Measurements from ENCODE around the gene SMARCD2.
A peak's percentile ranks its signal among the peaks of the same experiment; 100 is the strongest.

The SMARCD2 gene

GRCh38 chr17:63827002-63827800 lies 15.3 kb downstream of the SMARCD2 start, which contains the start of the genes FTSJ3 and PSMC5:
Gene FTSJ3 (minus strand): TSS chr17:63827663. CDS start chr17:63826902, 761 bp downstream.
Gene PSMC5 (plus strand): TSS chr17:63827431. CDS start chr17:63827491, 60 bp downstream.
- H3K18ac ChIP-seq (ENCODE audit: low read length), result peak within 1 kb of the TSS; percentile 83
- no peak within 1 kb of the TSS for H2BK12ac ChIP-seq (ENCODE audit: low read length)
- peak within 1 kb of the TSS; percentile 74 for H4K91ac ChIP-seq (ENCODE audit: low read depth, low read length)
- DNase-seq, result peak; percentile 93 to 95
- H3K79me1 ChIP-seq (ENCODE audit: low read length), result peaks cover 13% of the 10 kb centered on the region
- peak within 1 kb of the TSS; percentile 91 for H3K4me2 ChIP-seq (ENCODE audit: low read length)
- peak within 1 kb of the TSS; percentile 89 for H4K8ac ChIP-seq (ENCODE audit: low read depth, low read length)
- H3K27ac ChIP-seq (ENCODE audit: low read depth, low read length), result peak within 1 kb of the TSS; percentile 88
- no peaks in the 10 kb centered on the region for H3K9me3 ChIP-seq (ENCODE audit: insufficient read depth, low read depth, low read length)
- peak within 1 kb of the TSS; percentile 88 for H4K12ac ChIP-seq (ENCODE audit: low read depth, low read length)
- peaks cover 13% of the 10 kb centered on the region for H3K79me2 ChIP-seq (ENCODE audit: control insufficient read depth, insufficient read depth, low read length, poor library complexity)
- WGBS (ENCODE audit: extremely low coverage, insufficient coverage, insufficient read length), result no CpG with 5 or more reads among the region's 58 CpGs
- peak within 1 kb of the TSS; percentile 92 for H3K4me3 ChIP-seq (ENCODE audit: low read depth, low read length)
- H3K36me3 ChIP-seq (ENCODE audit: control insufficient read depth in 1 of 2, insufficient read depth in 2 of 2, low read length in 2 of 2), result peaks cover 49 to 66% of the 10 kb centered on the region in 2 experiments
- H2BK5ac ChIP-seq (ENCODE audit: low read depth, low read length, poor library complexity), result peak within 1 kb of the TSS; percentile 82
- no peaks in the 10 kb centered on the region for H3K27me3 ChIP-seq (ENCODE audit: insufficient read depth, low read length)
- no peak within 1 kb of the TSS for H3K23ac ChIP-seq (ENCODE audit: low read length)
- H3K4me1 ChIP-seq (ENCODE audit: control insufficient read depth in 1 of 2, insufficient read depth in 2 of 2, low read length in 2 of 2), result peaks cover 0 to 11% of the 10 kb centered on the region in 2 experiments
- peak within 1 kb of the TSS; percentile 76 for H2AFZ ChIP-seq (ENCODE audit: insufficient read depth, low read length, poor library complexity)
- peak within 1 kb of the TSS; percentile 93 for H3K9ac ChIP-seq (ENCODE audit: low read length)
- H2AK5ac ChIP-seq (ENCODE audit: low read length), result peak within 1 kb of the TSS; percentile 40
- H3K14ac ChIP-seq (ENCODE audit: low read length), result peak within 1 kb of the TSS; percentile 84
- H3K4ac ChIP-seq (ENCODE audit: low read depth, low read length), result peak within 1 kb of the TSS; percentile 71
- peak within 1 kb of the TSS; percentile 60 for H2BK120ac ChIP-seq (ENCODE audit: insufficient read depth, low read length, poor library complexity)

- peak overlapping the region; percentile 73 for H4K8ac ChIP-seq (ENCODE audit: low read depth, low read length)
- H3K27ac ChIP-seq (ENCODE audit: low read depth, low read length), result peak overlapping the region; percentile 44
- H3K14ac ChIP-seq (ENCODE audit: low read length), result peak overlapping the region; percentile 59
- no peaks in the 10 kb centered on the region for H3K9me3 ChIP-seq (ENCODE audit: insufficient read depth, low read depth, low read length)
- H2BK12ac ChIP-seq (ENCODE audit: low read length), result no peak overlapping the region
- H3K4me1 ChIP-seq (ENCODE audit: control insufficient read depth in 1 of 2, insufficient read depth in 2 of 2, low read length in 2 of 2), result peaks cover 0 to 11% of the 10 kb centered on the region in 2 experiments
- H3K27me3 ChIP-seq (ENCODE audit: insufficient read depth, low read length), result no peaks in the 10 kb centered on the region
- peak overlapping the region; percentile 27 for H2BK120ac ChIP-seq (ENCODE audit: insufficient read depth, low read length, poor library complexity)
- H3K9ac ChIP-seq (ENCODE audit: low read length), result peak overlapping the region; percentile 93
- no peak for DNase-seq
- peak overlapping the region; percentile 73 for H2AFZ ChIP-seq (ENCODE audit: insufficient read depth, low read length, poor library complexity)
- peak overlapping the region; percentile 92 for H3K4me3 ChIP-seq (ENCODE audit: low read depth, low read length)
- peak overlapping the region; percentile 27 for H3K4ac ChIP-seq (ENCODE audit: low read depth, low read length)
- peak overlapping the region; percentile 58 for H4K12ac ChIP-seq (ENCODE audit: low read depth, low read length)
- WGBS (ENCODE audit: extremely low coverage, insufficient coverage, insufficient read length), result no CpG with 5 or more reads among the region's 31 CpGs
- peak overlapping the region; percentile 35 for H2BK5ac ChIP-seq (ENCODE audit: low read depth, low read length, poor library complexity)
- H3K79me1 ChIP-seq (ENCODE audit: low read length), result peaks cover 13% of the 10 kb centered on the region
- H3K4me2 ChIP-seq (ENCODE audit: low read length), result peak overlapping the region; percentile 91
- H3K23ac ChIP-seq (ENCODE audit: low read length), result no peak overlapping the region
- peak overlapping the region; percentile 40 for H2AK5ac ChIP-seq (ENCODE audit: low read length)
- peak overlapping the region; percentile 8 for H4K91ac ChIP-seq (ENCODE audit: low read depth, low read length)
- H3K18ac ChIP-seq (ENCODE audit: low read length), result no peak overlapping the region
- peaks cover 46 to 66% of the 10 kb centered on the region in 2 experiments for H3K36me3 ChIP-seq (ENCODE audit: control insufficient read depth in 1 of 2, insufficient read depth in 2 of 2, low read length in 2 of 2)
- H3K79me2 ChIP-seq (ENCODE audit: control insufficient read depth, insufficient read depth, low read length, poor library complexity), result peaks cover 13% of the 10 kb centered on the region
These were observed 15.9 kb downstream of the SMARCD2 start for GRCh38 chr17:63826468-63827001.

- no peak overlapping the region for H2BK5ac ChIP-seq (ENCODE audit: low read depth, low read length, poor library complexity)
- no peak overlapping the region for H4K12ac ChIP-seq (ENCODE audit: low read depth, low read length)
- H2BK12ac ChIP-seq (ENCODE audit: low read length), result no peak overlapping the region
- peaks cover 0 to 11% of the 10 kb centered on the region in 2 experiments for H3K4me1 ChIP-seq (ENCODE audit: control insufficient read depth in 1 of 2, insufficient read depth in 2 of 2, low read length in 2 of 2)
- H3K27ac ChIP-seq (ENCODE audit: low read depth, low read length), result no peak overlapping the region
- peaks cover 13% of the 10 kb centered on the region for H3K79me1 ChIP-seq (ENCODE audit: low read length)
- no peak overlapping the region for H3K14ac ChIP-seq (ENCODE audit: low read length)
- no peak for DNase-seq
- H3K4me3 ChIP-seq (ENCODE audit: low read depth, low read length), result no peak overlapping the region
- no peak overlapping the region for H3K9ac ChIP-seq (ENCODE audit: low read length)
- H3K36me3 ChIP-seq (ENCODE audit: control insufficient read depth in 1 of 2, insufficient read depth in 2 of 2, low read length in 2 of 2), result peaks cover 47 to 65% of the 10 kb centered on the region in 2 experiments
- H3K23ac ChIP-seq (ENCODE audit: low read length), result no peak overlapping the region
- H3K27me3 ChIP-seq (ENCODE audit: insufficient read depth, low read length), result no peaks in the 10 kb centered on the region
- H3K18ac ChIP-seq (ENCODE audit: low read length), result no peak overlapping the region
- no peak overlapping the region for H2BK120ac ChIP-seq (ENCODE audit: insufficient read depth, low read length, poor library complexity)
- no peak overlapping the region for H2AK5ac ChIP-seq (ENCODE audit: low read length)
- no peaks in the 10 kb centered on the region for H3K9me3 ChIP-seq (ENCODE audit: insufficient read depth, low read depth, low read length)
- H3K79me2 ChIP-seq (ENCODE audit: control insufficient read depth, insufficient read depth, low read length, poor library complexity), result peaks cover 13% of the 10 kb centered on the region
- H4K8ac ChIP-seq (ENCODE audit: low read depth, low read length), result no peak overlapping the region
- no peak overlapping the region for H4K91ac ChIP-seq (ENCODE audit: low read depth, low read length)
- no peak overlapping the region for H2AFZ ChIP-seq (ENCODE audit: insufficient read depth, low read length, poor library complexity)
- no CpG with 5 or more reads among the region's 9 CpGs for WGBS (ENCODE audit: extremely low coverage, insufficient coverage, insufficient read length)
- H3K4me2 ChIP-seq (ENCODE audit: low read length), result no peak overlapping the region
- no peak overlapping the region for H3K4ac ChIP-seq (ENCODE audit: low read depth, low read length)
These were observed 18.1 kb downstream of the SMARCD2 start for GRCh38 chr17:63824362-63824761.

- peaks cover 46 to 64% of the 10 kb centered on the region in 2 experiments for H3K36me3 ChIP-seq (ENCODE audit: control insufficient read depth in 1 of 2, insufficient read depth in 2 of 2, low read length in 2 of 2)
- no peak overlapping the region for H3K9ac ChIP-seq (ENCODE audit: low read length)
- no peak overlapping the region for H3K14ac ChIP-seq (ENCODE audit: low read length)
- H3K4me3 ChIP-seq (ENCODE audit: low read depth, low read length), result no peak overlapping the region
- no peak overlapping the region for H3K18ac ChIP-seq (ENCODE audit: low read length)
- no peak overlapping the region for H3K4ac ChIP-seq (ENCODE audit: low read depth, low read length)
- no peak overlapping the region for H4K8ac ChIP-seq (ENCODE audit: low read depth, low read length)
- H3K27me3 ChIP-seq (ENCODE audit: insufficient read depth, low read length), result no peaks in the 10 kb centered on the region
- H2BK120ac ChIP-seq (ENCODE audit: insufficient read depth, low read length, poor library complexity), result no peak overlapping the region
- no peak overlapping the region for H2BK5ac ChIP-seq (ENCODE audit: low read depth, low read length, poor library complexity)
- H3K79me2 ChIP-seq (ENCODE audit: control insufficient read depth, insufficient read depth, low read length, poor library complexity), result peaks cover 13% of the 10 kb centered on the region
- peaks cover 13% of the 10 kb centered on the region for H3K79me1 ChIP-seq (ENCODE audit: low read length)
- no peak overlapping the region for H2AFZ ChIP-seq (ENCODE audit: insufficient read depth, low read length, poor library complexity)
- H4K12ac ChIP-seq (ENCODE audit: low read depth, low read length), result no peak overlapping the region
- no peaks in the 10 kb centered on the region for H3K9me3 ChIP-seq (ENCODE audit: insufficient read depth, low read depth, low read length)
- H4K91ac ChIP-seq (ENCODE audit: low read depth, low read length), result no peak overlapping the region
- no peak overlapping the region for H2AK5ac ChIP-seq (ENCODE audit: low read length)
- H3K23ac ChIP-seq (ENCODE audit: low read length), result no peak overlapping the region
- H2BK12ac ChIP-seq (ENCODE audit: low read length), result no peak overlapping the region
- peaks cover 0 to 11% of the 10 kb centered on the region in 2 experiments for H3K4me1 ChIP-seq (ENCODE audit: control insufficient read depth in 1 of 2, insufficient read depth in 2 of 2, low read length in 2 of 2)
- WGBS (ENCODE audit: extremely low coverage, insufficient coverage, insufficient read length), result no CpG with 5 or more reads among the region's 13 CpGs
- H3K4me2 ChIP-seq (ENCODE audit: low read length), result no peak overlapping the region
- no peak for DNase-seq
- H3K27ac ChIP-seq (ENCODE audit: low read depth, low read length), result no peak overlapping the region
These were observed 18.7 kb downstream of the SMARCD2 start for GRCh38 chr17:63823659-63824331.
